HUES6 (cell line): ENCODE results near the gene GLIS1.

Experiments
- H3K27ac ChIP-seq: 2 replicates; pipeline ENCODE4 v1.7.0; 2013; ENCODE audit warnings: low read depth, mild to moderate bottlenecking, low read length, inconsistent platforms
- H3K27me3 ChIP-seq: 2 replicates; pipeline ENCODE4 v1.6.1; 2013; ENCODE audit warnings: low read length; ENCODE audit not compliant: control insufficient read depth, insufficient read depth
- H3K36me3 ChIP-seq: 2 replicates; pipeline ENCODE4 v1.6.1; 2013; ENCODE audit warnings: low read length; ENCODE audit not compliant: control insufficient read depth, insufficient read depth
- H3K4me1 ChIP-seq: 2 replicates; pipeline ENCODE4 v1.6.1; 2013; ENCODE audit warnings: low read length; ENCODE audit not compliant: control insufficient read depth, insufficient read depth
- H3K4me3 ChIP-seq: 2 replicates; pipeline ENCODE4 v1.5.1; 2013; ENCODE audit warnings: low read depth, low read length
- H3K9ac ChIP-seq: one replicate; pipeline ENCODE4 v1.6.1; 2013; ENCODE audit warnings: mild to moderate bottlenecking, low read length
- H3K9me3 ChIP-seq: 2 replicates; pipeline ENCODE4 v1.6.1; 2013; ENCODE audit warnings: low read depth, low read length; ENCODE audit not compliant: control insufficient read depth, insufficient read depth

Gene GLIS1

GRCh38 chr1:53736290-53736689 lies 2.7 kb downstream of the GLIS1 start:
- H3K9ac ChIP-seq = no peak overlapping the region
- H3K27me3 ChIP-seq = peaks cover 72% of the 10 kb centered on the region
- no peak overlapping the region for H3K27ac ChIP-seq
- H3K9me3 ChIP-seq = no peaks in the 10 kb centered on the region
- no peaks in the 10 kb centered on the region for H3K36me3 ChIP-seq
- no peak overlapping the region for H3K4me3 ChIP-seq
- peaks cover 32% of the 10 kb centered on the region for H3K4me1 ChIP-seq

DNA sequence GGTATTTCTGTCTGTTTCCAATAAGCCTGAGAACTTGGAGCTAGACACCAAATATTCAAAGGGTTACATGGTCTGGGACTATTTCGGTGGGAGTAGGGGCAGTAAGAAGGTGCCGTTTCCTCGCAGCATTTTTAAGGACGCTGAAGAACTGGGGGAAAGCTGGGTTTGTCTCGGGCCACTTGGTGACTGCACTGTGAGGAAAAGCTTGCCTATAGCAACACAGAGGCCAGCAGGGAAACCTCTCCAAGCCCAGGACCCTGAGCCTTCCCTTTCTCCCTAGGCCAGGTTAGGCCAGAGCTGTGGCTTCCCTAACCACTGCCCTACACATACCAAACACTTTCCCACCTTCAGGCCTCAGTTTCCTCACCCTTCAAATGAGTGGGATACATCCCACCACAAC lies 3.3 kb downstream of the GLIS1 start:
- no peak overlapping the region for H3K9ac ChIP-seq
- no peak overlapping the region for H3K4me3 ChIP-seq
- peaks cover 32% of the 10 kb centered on the region for H3K4me1 ChIP-seq
- H3K27ac ChIP-seq = no peak overlapping the region
- H3K27me3 ChIP-seq = peaks cover 69% of the 10 kb centered on the region
- H3K36me3 ChIP-seq = no peaks in the 10 kb centered on the region
- H3K9me3 ChIP-seq = no peaks in the 10 kb centered on the region

- Histone ChIP-seq H3K4me3 (no peak overlapping the region), H3K9me3 (no peaks in the 10 kb centered on the region), H3K36me3 (no peaks in the 10 kb centered on the region), H3K27me3 (peaks cover 64% of the 10 kb centered on the region), H3K4me1 (peaks cover 32% of the 10 kb centered on the region), H3K27ac (no peak overlapping the region), H3K9ac (no peak overlapping the region)
Measured at GRCh38 chr1:53735261-53735660, 3.7 kb downstream of the GLIS1 start.

DNA sequence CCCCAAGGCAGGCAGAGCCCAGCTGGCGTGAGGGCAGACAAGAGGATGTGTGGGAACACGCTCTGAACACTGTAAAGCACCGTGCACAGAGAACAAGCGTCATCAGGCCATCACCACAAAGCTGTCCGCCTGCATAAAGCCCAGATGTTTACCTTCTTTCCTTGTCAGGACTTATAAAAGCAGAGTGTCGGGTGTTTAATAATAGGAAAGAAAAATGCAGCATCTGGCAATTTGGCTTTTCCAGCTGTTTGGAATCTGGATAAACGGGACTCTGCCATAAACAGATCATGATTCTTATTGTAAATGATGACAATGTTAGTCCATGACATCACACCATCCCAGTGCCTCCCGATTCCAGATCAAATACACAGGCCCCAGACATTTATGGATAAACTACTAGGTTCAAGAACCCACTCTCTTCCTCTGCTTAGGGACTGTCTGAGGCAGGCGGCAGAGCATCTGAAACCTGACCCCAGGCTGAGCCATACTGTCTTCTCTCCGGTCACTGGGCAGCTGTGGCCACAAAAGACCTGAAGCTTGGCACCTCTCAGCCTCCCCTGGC lies 4.2 kb downstream of the GLIS1 start:
- Histone ChIP-seq H3K9ac (no peak overlapping the region), H3K4me3 (no peak overlapping the region), H3K27me3 (peaks cover 59% of the 10 kb centered on the region), H3K4me1 (peaks cover 32% of the 10 kb centered on the region), H3K9me3 (no peaks in the 10 kb centered on the region), H3K27ac (no peak overlapping the region), H3K36me3 (no peaks in the 10 kb centered on the region)

DNA sequence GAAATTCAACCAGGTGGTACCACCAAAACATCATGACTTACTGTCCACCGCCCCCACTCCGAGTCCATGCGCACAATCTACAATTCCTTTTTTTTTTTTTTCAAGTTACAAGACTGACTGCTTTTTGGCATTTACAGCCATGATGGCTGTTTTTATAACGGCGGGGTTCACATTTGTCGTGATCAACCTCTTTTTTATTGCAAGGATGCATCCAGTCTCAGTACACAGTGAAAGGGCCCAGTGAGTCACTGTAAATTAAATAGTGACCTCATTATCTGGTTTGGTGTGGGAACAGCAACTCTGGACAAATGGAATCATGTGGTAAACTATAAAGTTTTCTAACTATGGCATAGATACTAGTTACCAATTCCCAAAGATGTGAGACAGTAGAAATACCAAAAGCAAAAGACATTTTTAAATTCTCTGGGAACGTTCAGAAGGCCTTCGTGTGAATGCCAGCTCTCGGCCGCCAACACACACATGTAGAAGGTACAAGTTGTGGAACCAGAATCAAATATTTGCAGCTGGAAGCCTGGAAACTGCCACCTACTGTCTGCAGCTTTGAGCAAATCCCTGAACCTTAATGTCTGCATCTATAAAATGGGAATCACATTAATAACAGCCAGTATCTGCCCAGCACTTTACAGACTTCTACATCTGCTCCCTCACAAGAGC lies 4.9 kb downstream of the GLIS1 start:
- Histone ChIP-seq H3K27ac (no peak overlapping the region), H3K27me3 (peaks cover 53% of the 10 kb centered on the region), H3K4me3 (no peak overlapping the region), H3K9ac (no peak overlapping the region), H3K9me3 (no peaks in the 10 kb centered on the region), H3K36me3 (no peaks in the 10 kb centered on the region), H3K4me1 (peaks cover 32% of the 10 kb centered on the region)

GRCh38 chr1:53733447-53733931 lies 5.5 kb downstream of the GLIS1 start:
- Histone ChIP-seq H3K9ac (no peak overlapping the region), H3K4me3 (no peak overlapping the region), H3K27me3 (peaks cover 49% of the 10 kb centered on the region), H3K9me3 (no peaks in the 10 kb centered on the region), H3K27ac (no peak overlapping the region), H3K4me1 (peaks cover 28% of the 10 kb centered on the region), H3K36me3 (no peaks in the 10 kb centered on the region)

DNA sequence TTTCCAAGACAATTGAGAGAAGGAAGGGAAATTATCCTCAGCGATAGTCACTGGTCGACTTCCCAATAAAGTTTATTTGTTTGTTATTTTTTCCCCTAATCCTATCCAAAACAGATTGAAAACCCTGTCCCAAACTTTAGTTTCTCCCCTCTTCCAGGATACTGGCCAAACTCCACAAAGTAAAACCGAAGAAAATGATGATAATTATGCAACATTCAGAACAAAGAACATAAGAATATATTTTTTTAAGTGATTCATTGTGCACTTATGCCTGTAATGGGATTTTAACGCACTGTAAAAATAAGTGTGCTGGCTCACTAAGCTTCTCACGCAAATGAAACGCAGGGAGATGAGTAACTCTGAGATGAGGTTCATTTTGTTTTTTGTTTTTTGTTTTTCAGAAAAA lies 6.0 kb downstream of the GLIS1 start:
- H3K27ac ChIP-seq = no peak overlapping the region
- no peaks in the 10 kb centered on the region for H3K36me3 ChIP-seq
- no peak overlapping the region for H3K9ac ChIP-seq
- H3K4me1 ChIP-seq = peaks cover 25% of the 10 kb centered on the region
- H3K9me3 ChIP-seq = no peaks in the 10 kb centered on the region
- H3K27me3 ChIP-seq = peaks cover 43% of the 10 kb centered on the region
- H3K4me3 ChIP-seq = no peak overlapping the region

DNA sequence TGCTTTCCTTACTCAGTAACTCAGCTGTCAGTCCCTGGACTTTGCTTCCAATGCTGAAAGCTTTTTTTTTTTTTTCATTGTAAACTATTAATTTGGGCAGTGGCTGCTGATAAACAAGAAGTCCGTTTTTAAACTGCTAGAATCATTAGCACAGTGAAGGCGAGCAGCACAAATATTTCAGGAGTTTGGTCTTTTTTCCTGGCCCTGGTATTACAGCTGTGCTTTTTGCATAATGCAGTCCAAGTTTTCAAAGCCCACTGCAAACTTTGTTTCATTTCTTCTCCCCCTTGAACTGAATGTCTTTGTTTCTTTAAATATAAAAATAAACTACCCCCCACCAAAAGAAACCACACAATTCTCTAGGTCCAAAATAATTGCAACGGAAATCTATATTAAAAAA lies 6.6 kb downstream of the GLIS1 start:
- no peak overlapping the region for H3K4me3 ChIP-seq
- peaks cover 23% of the 10 kb centered on the region for H3K4me1 ChIP-seq
- no peaks in the 10 kb centered on the region for H3K36me3 ChIP-seq
- H3K9ac ChIP-seq = no peak overlapping the region
- peaks cover 38% of the 10 kb centered on the region for H3K27me3 ChIP-seq
- H3K9me3 ChIP-seq = no peaks in the 10 kb centered on the region
- no peak overlapping the region for H3K27ac ChIP-seq

DNA sequence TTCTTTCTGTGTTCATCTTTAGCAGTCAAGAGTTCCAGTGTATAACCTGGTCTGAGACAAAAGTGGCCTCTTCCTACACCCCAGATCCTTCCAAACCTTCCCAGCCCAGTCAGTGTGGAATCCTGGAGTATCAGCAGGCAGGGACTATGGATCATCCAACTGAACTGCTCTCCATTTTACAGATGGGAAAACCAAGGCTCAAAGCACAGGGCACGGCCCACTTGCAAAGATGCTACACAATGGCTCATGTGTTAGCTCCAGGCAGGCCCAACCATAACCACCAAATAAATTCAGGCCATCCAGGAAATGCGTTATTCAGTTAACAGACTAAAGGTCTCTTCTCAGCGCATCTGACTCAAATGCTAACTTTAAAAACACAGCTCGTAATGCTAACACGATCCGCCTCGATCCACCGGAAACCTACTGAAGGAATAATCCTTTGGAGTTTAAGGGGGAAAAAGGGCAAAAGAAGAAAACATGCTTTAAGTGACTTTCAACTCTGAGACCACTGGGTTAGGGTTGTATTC lies 7.1 kb downstream of the GLIS1 start:
- Histone ChIP-seq H3K36me3 (no peaks in the 10 kb centered on the region), H3K4me3 (no peak overlapping the region), H3K4me1 (peaks cover 18% of the 10 kb centered on the region), H3K27me3 (peaks cover 32% of the 10 kb centered on the region), H3K9me3 (no peaks in the 10 kb centered on the region), H3K27ac (no peak overlapping the region), H3K9ac (no peak overlapping the region)

DNA sequence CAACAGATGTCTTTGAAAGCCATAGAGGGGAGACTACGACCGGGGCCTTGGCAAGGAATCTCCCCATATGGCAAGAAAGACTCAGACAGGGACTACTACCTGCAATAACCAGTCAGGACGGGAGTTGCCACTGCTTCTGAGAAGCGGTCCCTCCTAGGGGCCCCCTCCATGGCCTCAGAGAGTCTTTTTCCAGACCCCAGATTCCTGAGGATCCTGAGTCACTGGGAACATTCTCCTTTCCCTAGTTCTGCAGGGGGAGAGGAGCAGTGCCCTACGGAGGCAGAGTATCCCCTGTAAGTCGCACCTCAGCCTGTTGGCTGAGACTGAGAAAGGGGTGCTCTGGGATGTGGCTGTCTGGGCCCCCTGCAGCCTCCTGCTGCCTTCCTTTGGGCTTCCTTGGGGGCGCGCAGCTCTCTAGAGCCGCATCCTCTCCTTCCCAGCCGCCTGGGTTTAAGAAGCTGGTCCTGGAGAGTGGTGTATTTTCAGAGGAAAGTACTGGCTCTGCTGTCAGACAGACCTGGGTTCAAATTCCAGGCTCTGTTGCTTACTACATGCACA lies 7.8 kb downstream of the GLIS1 start:
- Histone ChIP-seq H3K4me1 (peaks cover 14% of the 10 kb centered on the region), H3K36me3 (no peaks in the 10 kb centered on the region), H3K27ac (no peak overlapping the region), H3K4me3 (no peak overlapping the region), H3K9me3 (no peaks in the 10 kb centered on the region), H3K27me3 (peaks cover 25% of the 10 kb centered on the region), H3K9ac (no peak overlapping the region)

GRCh38 chr1:53730224-53730865 lies 8.6 kb downstream of the GLIS1 start:
- H3K36me3 ChIP-seq = no peaks in the 10 kb centered on the region
- peaks cover 6% of the 10 kb centered on the region for H3K4me1 ChIP-seq
- H3K27ac ChIP-seq = no peak overlapping the region
- H3K27me3 ChIP-seq = peaks cover 17% of the 10 kb centered on the region
- no peak overlapping the region for H3K4me3 ChIP-seq
- H3K9me3 ChIP-seq = no peaks in the 10 kb centered on the region
- no peak overlapping the region for H3K9ac ChIP-seq
